ENCODE data around the gene DNAH9.

The DNAH9 gene

GRCh38 chr17:11645426-11645825, 47.2 kb downstream of the DNAH9 start:
- no peaks in the 10 kb centered on the region for H3F3A ChIP-seq (ENCODE audit: control insufficient read depth, insufficient read depth)
- no peak overlapping the region for H3K4me3 ChIP-seq (ENCODE audit: low read length)
- no peak overlapping the region for H3K27ac ChIP-seq (ENCODE audit: low read depth, low read length)
- no peaks in the 10 kb centered on the region for H3K9me3 ChIP-seq (ENCODE audit: control insufficient read depth, insufficient read depth, low read length)
- TF ChIP-seq CTCF (IDR thresholded peaks at IDR 0.05; ENCODE audit: low read depth, low read length, poor library complexity, severe bottlenecking) (no peak), EZH2phosphoT487 (IDR thresholded peaks at IDR 0.05; ENCODE audit: borderline replicate concordance, low read length) (no peak)
- H3K4me2 ChIP-seq (ENCODE audit: low read length), result no peak overlapping the region
- H3K9me2 ChIP-seq (replicated peaks; ENCODE audit: control insufficient read depth, low read length), result no peaks in the 10 kb centered on the region
- H3K36me3 ChIP-seq (ENCODE audit: control insufficient read depth, low read length), result no peaks in the 10 kb centered on the region
- H3K79me2 ChIP-seq (ENCODE audit: control insufficient read depth, low read length), result no peaks in the 10 kb centered on the region
- H3K4me1 ChIP-seq (ENCODE audit: control insufficient read depth, low read length), result no peaks in the 10 kb centered on the region
- H3K27me3 ChIP-seq (ENCODE audit: control insufficient read depth, low read length), result no peaks in the 10 kb centered on the region
- H4K20me1 ChIP-seq (ENCODE audit: control insufficient read depth, insufficient read depth, low read depth, low read length), result no peaks in the 10 kb centered on the region

- H3F3A ChIP-seq (ENCODE audit: control insufficient read depth, insufficient read depth), result no peaks in the 10 kb centered on the region
- TF ChIP-seq CTCF (IDR thresholded peaks at IDR 0.05; ENCODE audit: low read depth, low read length, poor library complexity, severe bottlenecking) (no peak), EZH2phosphoT487 (IDR thresholded peaks at IDR 0.05; ENCODE audit: borderline replicate concordance, low read length) (no peak)
- H3K27ac ChIP-seq (ENCODE audit: low read depth, low read length), result no peak overlapping the region
These were observed 52.8 kb downstream of the DNAH9 start for GRCh38 chr17:11651089-11651488.

GRCh38 chr17:11668618-11669017, 70.3 kb downstream of the DNAH9 start:
- H3K4me2 ChIP-seq (ENCODE audit: low read length), result no peak overlapping the region
- H3K79me2 ChIP-seq (ENCODE audit: control insufficient read depth, low read length), result no peaks in the 10 kb centered on the region
- H3K9me3 ChIP-seq (ENCODE audit: control insufficient read depth, insufficient read depth, low read length), result no peaks in the 10 kb centered on the region
- no peak for TF ChIP-seq CTCF (IDR thresholded peaks at IDR 0.05; ENCODE audit: low read depth, low read length, poor library complexity, severe bottlenecking)
- TF ChIP-seq EZH2phosphoT487 (IDR thresholded peaks at IDR 0.05; ENCODE audit: borderline replicate concordance, low read length), result no peak
- H3K4me1 ChIP-seq (ENCODE audit: control insufficient read depth, low read length), result no peaks in the 10 kb centered on the region
- H3K36me3 ChIP-seq (ENCODE audit: control insufficient read depth, low read length), result no peaks in the 10 kb centered on the region
- H3K4me3 ChIP-seq (ENCODE audit: low read length), result no peak overlapping the region
- H3F3A ChIP-seq (ENCODE audit: control insufficient read depth, insufficient read depth), result no peaks in the 10 kb centered on the region
- H3K27me3 ChIP-seq (ENCODE audit: control insufficient read depth, low read length), result no peaks in the 10 kb centered on the region
- no peak overlapping the region for H3K27ac ChIP-seq (ENCODE audit: low read depth, low read length)
- no peaks in the 10 kb centered on the region for H3K9me2 ChIP-seq (replicated peaks; ENCODE audit: control insufficient read depth, low read length)
- H4K20me1 ChIP-seq (ENCODE audit: control insufficient read depth, insufficient read depth, low read depth, low read length), result no peaks in the 10 kb centered on the region

More at GRCh38 chr17:11651089-11651488, 52.8 kb downstream of the DNAH9 start:
- Histone ChIP-seq H3K4me3 (ENCODE audit: low read length) (no peak overlapping the region), H4K20me1 (ENCODE audit: control insufficient read depth, insufficient read depth, low read depth, low read length) (no peaks in the 10 kb centered on the region), H3K36me3 (ENCODE audit: control insufficient read depth, low read length) (no peaks in the 10 kb centered on the region), H3K27me3 (ENCODE audit: control insufficient read depth, low read length) (no peaks in the 10 kb centered on the region), H3K79me2 (ENCODE audit: control insufficient read depth, low read length) (no peaks in the 10 kb centered on the region), H3K4me1 (ENCODE audit: control insufficient read depth, low read length) (no peaks in the 10 kb centered on the region), H3K4me2 (ENCODE audit: low read length) (no peak overlapping the region), H3K9me2 (replicated peaks; ENCODE audit: control insufficient read depth, low read length) (no peaks in the 10 kb centered on the region), H3K9me3 (ENCODE audit: control insufficient read depth, insufficient read depth, low read length) (no peaks in the 10 kb centered on the region)

GRCh38 chr17:11671126-11671525, 72.9 kb downstream of the DNAH9 start:
- no peaks in the 10 kb centered on the region for H3K4me1 ChIP-seq (ENCODE audit: control insufficient read depth, low read length)
- H4K20me1 ChIP-seq (ENCODE audit: control insufficient read depth, insufficient read depth, low read depth, low read length), result no peaks in the 10 kb centered on the region
- H3K27ac ChIP-seq (ENCODE audit: low read depth, low read length), result no peak overlapping the region
- no peaks in the 10 kb centered on the region for H3K36me3 ChIP-seq (ENCODE audit: control insufficient read depth, low read length)
- no peaks in the 10 kb centered on the region for H3K9me3 ChIP-seq (ENCODE audit: control insufficient read depth, insufficient read depth, low read length)
- no peaks in the 10 kb centered on the region for H3K27me3 ChIP-seq (ENCODE audit: control insufficient read depth, low read length)
- no peaks in the 10 kb centered on the region for H3K9me2 ChIP-seq (replicated peaks; ENCODE audit: control insufficient read depth, low read length)
- TF ChIP-seq CTCF (IDR thresholded peaks at IDR 0.05; ENCODE audit: low read depth, low read length, poor library complexity, severe bottlenecking), result no peak
- no peak for TF ChIP-seq EZH2phosphoT487 (IDR thresholded peaks at IDR 0.05; ENCODE audit: borderline replicate concordance, low read length)
- no peak overlapping the region for H3K4me3 ChIP-seq (ENCODE audit: low read length)
- no peaks in the 10 kb centered on the region for H3K79me2 ChIP-seq (ENCODE audit: control insufficient read depth, low read length)
- no peaks in the 10 kb centered on the region for H3F3A ChIP-seq (ENCODE audit: control insufficient read depth, insufficient read depth)
- no peak overlapping the region for H3K4me2 ChIP-seq (ENCODE audit: low read length)

Data from DOHH2 (cell line).